ENCODE results near the gene SFXN5. TPM values are rescaled to one million over a fixed set of nuclear protein-coding genes. Genes with fewer than 3 reads are reported as not detected.
"Not testable (repeated sequence)": the region's sequence is repeated elsewhere in the genome, so short reads cannot be mapped to it uniquely, and the experiment has no call there.

SFXN5 gene
- total RNA-seq, 1 donor from 2014 or later = 29.8 TPM

DNA sequence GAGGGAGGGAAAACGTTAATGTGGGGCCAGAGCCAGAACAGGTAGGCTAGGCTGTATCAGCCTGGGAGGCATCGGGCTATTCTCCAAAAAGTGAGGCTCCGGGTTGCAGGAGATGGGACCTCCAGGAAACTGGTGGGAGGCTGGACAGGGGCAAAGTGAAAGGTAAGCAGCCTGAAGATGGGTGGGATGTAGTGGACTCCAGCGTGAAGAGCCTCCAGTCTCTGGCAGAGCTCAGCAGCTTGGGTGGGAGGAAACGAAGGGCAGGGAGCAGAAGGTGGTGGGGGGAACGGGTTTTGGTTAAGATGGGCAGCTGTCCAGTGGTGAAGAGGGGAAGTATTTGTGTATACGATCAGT lies 157.3 kb downstream of the SFXN5 start:
- no peaks in the 10 kb centered on the region for H3K9me3 Mint-ChIP-seq (ENCODE audit: unreplicated experiment)
- no peak overlapping the region for H3K27ac Mint-ChIP-seq (ENCODE audit: unreplicated experiment)
- H3K4me1 Mint-ChIP-seq (ENCODE audit: unreplicated experiment) = peaks cover 30% of the 10 kb centered on the region
- TF ChIP-seq, protein P1, sequence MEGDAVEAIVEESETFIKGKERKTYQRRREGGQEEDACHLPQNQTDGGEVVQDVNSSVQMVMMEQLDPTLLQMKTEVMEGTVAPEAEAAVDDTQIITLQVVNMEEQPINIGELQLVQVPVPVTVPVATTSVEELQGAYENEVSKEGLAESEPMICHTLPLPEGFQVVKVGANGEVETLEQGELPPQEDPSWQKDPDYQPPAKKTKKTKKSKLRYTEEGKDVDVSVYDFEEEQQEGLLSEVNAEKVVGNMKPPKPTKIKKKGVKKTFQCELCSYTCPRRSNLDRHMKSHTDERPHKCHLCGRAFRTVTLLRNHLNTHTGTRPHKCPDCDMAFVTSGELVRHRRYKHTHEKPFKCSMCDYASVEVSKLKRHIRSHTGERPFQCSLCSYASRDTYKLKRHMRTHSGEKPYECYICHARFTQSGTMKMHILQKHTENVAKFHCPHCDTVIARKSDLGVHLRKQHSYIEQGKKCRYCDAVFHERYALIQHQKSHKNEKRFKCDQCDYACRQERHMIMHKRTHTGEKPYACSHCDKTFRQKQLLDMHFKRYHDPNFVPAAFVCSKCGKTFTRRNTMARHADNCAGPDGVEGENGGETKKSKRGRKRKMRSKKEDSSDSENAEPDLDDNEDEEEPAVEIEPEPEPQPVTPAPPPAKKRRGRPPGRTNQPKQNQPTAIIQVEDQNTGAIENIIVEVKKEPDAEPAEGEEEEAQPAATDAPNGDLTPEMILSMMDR (IDR thresholded peaks at IDR 0.05; ENCODE audit: unreplicated experiment) = no peak
- H3K27me3 Mint-ChIP-seq (ENCODE audit: unreplicated experiment) = peaks cover 23% of the 10 kb centered on the region
- no peak for DNase-seq (ENCODE audit: low spot score)
- no peak overlapping the region for H3K4me3 Mint-ChIP-seq (ENCODE audit: unreplicated experiment)
- H3K36me3 Mint-ChIP-seq (ENCODE audit: low read depth, unreplicated experiment) = peaks cover 7% of the 10 kb centered on the region

DNA sequence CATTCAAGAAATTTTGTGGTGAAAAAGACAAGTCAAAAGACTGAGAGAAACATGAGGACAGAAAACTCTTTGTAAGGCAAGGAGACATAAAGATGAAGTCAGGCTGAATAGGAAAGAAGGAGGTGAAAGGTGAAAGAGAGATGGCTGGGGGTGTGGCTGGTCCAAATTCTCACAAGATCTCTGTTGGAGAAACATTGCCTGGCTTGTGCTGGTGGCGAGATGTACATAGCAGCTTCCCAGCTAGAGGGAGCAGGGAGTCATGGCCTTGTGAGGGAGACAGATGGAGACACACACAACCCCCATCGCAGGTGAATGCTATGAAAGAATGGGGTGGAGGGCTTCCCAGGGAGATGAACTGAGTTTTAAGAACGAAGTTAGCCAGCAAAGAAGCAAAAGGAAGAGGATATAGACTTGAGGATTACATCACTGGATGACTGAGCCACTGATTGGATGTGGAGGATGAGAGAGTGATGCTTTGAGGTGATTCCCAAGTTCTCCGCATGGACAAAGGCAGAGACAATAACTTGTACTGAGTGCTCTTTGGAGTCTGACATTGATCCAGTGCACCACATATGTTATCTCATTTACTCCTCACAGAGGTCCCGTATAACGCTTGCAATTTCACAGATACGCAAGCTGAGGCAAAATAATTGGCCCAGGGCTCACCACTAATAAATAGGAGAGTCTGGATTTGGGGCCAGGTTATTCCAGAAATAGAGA lies 157.9 kb downstream of the SFXN5 start:
- Mint-ChIP-seq H3K27ac (ENCODE audit: unreplicated experiment) (no peak overlapping the region), H3K4me3 (ENCODE audit: unreplicated experiment) (no peak overlapping the region), H3K27me3 (ENCODE audit: unreplicated experiment) (peaks cover 20% of the 10 kb centered on the region), H3K9me3 (ENCODE audit: unreplicated experiment) (no peaks in the 10 kb centered on the region), H3K4me1 (ENCODE audit: unreplicated experiment) (peaks cover 26% of the 10 kb centered on the region), H3K36me3 (ENCODE audit: low read depth, unreplicated experiment) (peaks cover 4% of the 10 kb centered on the region)
- DNase-seq (ENCODE audit: low spot score) = no peak
- TF ChIP-seq, protein P1 (IDR thresholded peaks at IDR 0.05; ENCODE audit: unreplicated experiment) = no peak

DNA sequence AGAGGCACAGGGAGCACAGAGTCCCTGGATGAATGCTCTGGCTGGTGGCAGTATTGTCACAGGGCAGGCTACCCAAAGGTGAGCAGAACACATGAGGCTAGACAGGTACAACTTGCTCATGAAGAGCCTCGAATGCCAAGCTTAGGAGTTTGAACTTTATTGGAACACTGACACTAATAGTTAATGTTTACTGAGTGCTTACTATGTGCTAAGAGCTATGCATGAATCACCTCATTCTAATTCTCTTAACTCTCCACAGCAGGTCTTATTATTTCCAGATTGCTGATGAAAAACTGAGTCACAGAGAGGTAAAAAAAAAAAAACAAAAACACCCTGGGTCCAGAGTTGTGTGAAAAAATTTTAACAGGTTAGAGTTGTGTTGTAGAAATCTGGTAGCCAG lies 160.3 kb downstream of the SFXN5 start:
- Mint-ChIP-seq H3K9me3 (ENCODE audit: unreplicated experiment) (no peaks in the 10 kb centered on the region), H3K4me3 (ENCODE audit: unreplicated experiment) (no peak overlapping the region), H3K36me3 (ENCODE audit: low read depth, unreplicated experiment) (peaks cover 4% of the 10 kb centered on the region), H3K27ac (ENCODE audit: unreplicated experiment) (no peak overlapping the region), H3K4me1 (ENCODE audit: unreplicated experiment) (peaks cover 24% of the 10 kb centered on the region), H3K27me3 (ENCODE audit: unreplicated experiment) (peaks cover 14% of the 10 kb centered on the region)
- DNase-seq (ENCODE audit: low spot score) = no peak
- TF ChIP-seq, protein P1 (IDR thresholded peaks at IDR 0.05; ENCODE audit: unreplicated experiment) = no peak

DNA sequence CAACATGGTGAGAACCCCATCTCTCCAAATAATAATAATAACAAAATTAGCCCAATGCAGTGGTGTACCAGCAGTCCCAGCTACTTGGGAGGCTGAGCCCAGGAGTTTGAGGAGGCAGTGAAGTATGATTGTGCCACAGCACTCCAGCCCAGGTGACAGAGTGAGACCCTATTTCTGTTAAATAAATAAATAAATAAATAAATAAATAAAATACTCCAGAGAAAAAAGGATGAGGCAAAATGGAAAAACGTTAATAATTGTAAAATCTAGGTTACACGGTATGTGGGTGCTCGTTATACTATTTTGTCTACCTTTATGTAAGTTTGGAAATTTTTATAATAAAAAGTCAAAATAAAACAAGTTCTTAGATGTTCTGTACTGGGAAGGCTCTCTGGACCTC lies 162.8 kb downstream of the SFXN5 start:
- Mint-ChIP-seq H3K36me3 (ENCODE audit: low read depth, unreplicated experiment) (no peaks in the 10 kb centered on the region), H3K27me3 (ENCODE audit: unreplicated experiment) (peaks cover 1% of the 10 kb centered on the region), H3K4me1 (ENCODE audit: unreplicated experiment) (peaks cover 11% of the 10 kb centered on the region), H3K4me3 (ENCODE audit: unreplicated experiment) (no peak overlapping the region), H3K27ac (ENCODE audit: unreplicated experiment) (no peak overlapping the region), H3K9me3 (ENCODE audit: unreplicated experiment) (no peaks in the 10 kb centered on the region)
- TF ChIP-seq, protein P1 (IDR thresholded peaks at IDR 0.05; ENCODE audit: unreplicated experiment) = no peak
- DNase-seq (ENCODE audit: low spot score) = no peak

DNA sequence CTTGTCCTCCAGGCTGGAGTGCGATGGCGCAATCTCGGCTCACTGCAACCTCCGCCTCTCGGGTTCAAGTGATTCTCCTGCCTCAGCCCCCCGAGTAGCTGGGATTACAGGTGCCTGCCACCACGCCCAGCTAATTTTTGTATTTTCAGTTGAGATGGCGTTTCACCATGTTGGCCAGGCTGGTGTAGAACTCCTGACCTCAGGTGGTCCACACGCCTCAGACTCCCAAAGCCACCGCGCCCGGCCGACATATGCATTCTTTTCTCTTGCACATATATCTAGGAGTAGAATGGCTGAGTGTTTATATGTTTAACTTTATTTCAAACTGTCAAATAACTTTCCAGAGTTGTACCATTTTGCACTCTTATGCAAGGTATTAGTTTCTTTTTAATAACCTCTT lies 164.1 kb downstream of the SFXN5 start:
- not testable (repeated sequence) for H3K27me3 Mint-ChIP-seq (ENCODE audit: unreplicated experiment)

More for the DNA sequence above, 164.1 kb downstream of the SFXN5 start:
- H3K4me3 Mint-ChIP-seq (ENCODE audit: unreplicated experiment); H3K4me1 Mint-ChIP-seq (ENCODE audit: unreplicated experiment); DNase-seq (ENCODE audit: low spot score); H3K27ac Mint-ChIP-seq (ENCODE audit: unreplicated experiment); H3K36me3 Mint-ChIP-seq (ENCODE audit: low read depth, unreplicated experiment); H3K9me3 Mint-ChIP-seq (ENCODE audit: unreplicated experiment): not testable (repeated sequence)
